ENCODE measurements around the gene TRAF3. TPM values are rescaled to one million over a fixed set of nuclear protein-coding genes. Genes with fewer than 3 reads are reported as not detected.

The TRAF3 gene
- total RNA-seq, 1 experiment from 2014 or later = 49.3 TPM

GRCh38 chr14:102939820-102940561 lies 162.7 kb downstream of the TRAF3 start:
- no peaks in the 10 kb centered on the region for H3K9me3 ChIP-seq (ENCODE audit: low read depth, low read length, poor library complexity, severe bottlenecking)
- no peaks in the 10 kb centered on the region for H3K27me3 ChIP-seq (replicated peaks; ENCODE audit: insufficient read depth, low read depth, low read length, poor library complexity)
- H3K4me1 ChIP-seq (ENCODE audit: insufficient read depth, low read length, poor library complexity, severe bottlenecking) = no peaks in the 10 kb centered on the region
- no peak for DNase-seq (ENCODE audit: low spot score)
- intact Hi-C loops (cut with micrococcal nuclease; ENCODE audit: unreplicated experiment) = no loop called here
- CTCF ChIA-PET = no interaction called here
- no peak overlapping the region for H3K4me3 ChIP-seq (ENCODE audit: low read depth, low read length, poor library complexity, severe bottlenecking)
- H3K27ac ChIP-seq (ENCODE audit: low read depth, low read length, poor library complexity, severe bottlenecking) = no peak overlapping the region
- POLR2A ChIA-PET (ENCODE audit: low non-redundant PET) = no interaction called here
- no TSS peak for BruUV-seq (replicated peaks)
- peaks cover 29% of the 10 kb centered on the region for H3K36me3 ChIP-seq (ENCODE audit: insufficient read depth, low read length, poor library complexity, severe bottlenecking)
- TF ChIP-seq EZH2 (IDR thresholded peaks at IDR 0.05; ENCODE audit: borderline replicate concordance, low read depth, low read length, poor library complexity, severe bottlenecking) (no peak), CTCF (conservative IDR thresholded peaks at IDR 0.05; ENCODE audit: low read depth, low read length) (no peak)

- ChIA-PET CTCF (no interaction called here), POLR2A (ENCODE audit: low non-redundant PET) (no interaction called here)
- Histone ChIP-seq H3K27me3 (replicated peaks; ENCODE audit: insufficient read depth, low read depth, low read length, poor library complexity) (no peaks in the 10 kb centered on the region), H3K4me1 (ENCODE audit: insufficient read depth, low read length, poor library complexity, severe bottlenecking) (no peaks in the 10 kb centered on the region), H3K9me3 (ENCODE audit: low read depth, low read length, poor library complexity, severe bottlenecking) (no peaks in the 10 kb centered on the region), H3K4me3 (ENCODE audit: low read depth, low read length, poor library complexity, severe bottlenecking) (no peak overlapping the region), H3K27ac (ENCODE audit: low read depth, low read length, poor library complexity, severe bottlenecking) (no peak overlapping the region), H3K36me3 (ENCODE audit: insufficient read depth, low read length, poor library complexity, severe bottlenecking) (peaks cover 37% of the 10 kb centered on the region)
- no peak for DNase-seq (ENCODE audit: low spot score)
- intact Hi-C loops (cut with micrococcal nuclease; ENCODE audit: unreplicated experiment) = no loop called here
- no peak for TF ChIP-seq CTCF (conservative IDR thresholded peaks at IDR 0.05; ENCODE audit: low read depth, low read length)
- TF ChIP-seq EZH2 (IDR thresholded peaks at IDR 0.05; ENCODE audit: borderline replicate concordance, low read depth, low read length, poor library complexity, severe bottlenecking) = no peak
- no TSS peak for BruUV-seq (replicated peaks)
These were observed 163.6 kb downstream of the TRAF3 start for GRCh38 chr14:102940729-102941362.

GRCh38 chr14:102941419-102942011 lies 164.3 kb downstream of the TRAF3 start:
- POLR2A ChIA-PET (ENCODE audit: low non-redundant PET) = no interaction called here

More at GRCh38 chr14:102941419-102942011, 164.3 kb downstream of the TRAF3 start:
- Histone ChIP-seq H3K4me1 (ENCODE audit: insufficient read depth, low read length, poor library complexity, severe bottlenecking) (peaks cover 1% of the 10 kb centered on the region), H3K36me3 (ENCODE audit: insufficient read depth, low read length, poor library complexity, severe bottlenecking) (peaks cover 44% of the 10 kb centered on the region), H3K27me3 (replicated peaks; ENCODE audit: insufficient read depth, low read depth, low read length, poor library complexity) (no peaks in the 10 kb centered on the region), H3K9me3 (ENCODE audit: low read depth, low read length, poor library complexity, severe bottlenecking) (no peaks in the 10 kb centered on the region), H3K4me3 (ENCODE audit: low read depth, low read length, poor library complexity, severe bottlenecking) (no peak overlapping the region), H3K27ac (ENCODE audit: low read depth, low read length, poor library complexity, severe bottlenecking) (no peak overlapping the region)
- TF ChIP-seq EZH2 (IDR thresholded peaks at IDR 0.05; ENCODE audit: borderline replicate concordance, low read depth, low read length, poor library complexity, severe bottlenecking) = no peak
- no TSS peak for BruUV-seq (replicated peaks)
- CTCF ChIA-PET = no interaction called here
- intact Hi-C loops (cut with micrococcal nuclease; ENCODE audit: unreplicated experiment) = no loop called here
- no peak for DNase-seq (ENCODE audit: low spot score)

Measured in A673 (cell line).